Stimulated activated CD8-positive, alpha-beta memory T cell treated with anti-CD3 and anti-CD28 coated beads, Interleukin-15, amount 100 ng/mL, for 1 hour (primary cell): ENCODE data around the gene ST14.
"Not testable (repeated sequence)": the region's sequence is repeated elsewhere in the genome, so short reads cannot be mapped to it uniquely, and the experiment has no call there.

ENCODE experiments used
- DNase-seq: peaks from one replicate; pipeline ENCODE4 v3.0.0-alpha.2; 2020; ENCODE audit warnings: low read depth

The ST14 gene

GRCh38 chr11:130233888-130234287 lies 74.3 kb downstream of the ST14 start:
- not testable (repeated sequence) for DNase-seq

DNA sequence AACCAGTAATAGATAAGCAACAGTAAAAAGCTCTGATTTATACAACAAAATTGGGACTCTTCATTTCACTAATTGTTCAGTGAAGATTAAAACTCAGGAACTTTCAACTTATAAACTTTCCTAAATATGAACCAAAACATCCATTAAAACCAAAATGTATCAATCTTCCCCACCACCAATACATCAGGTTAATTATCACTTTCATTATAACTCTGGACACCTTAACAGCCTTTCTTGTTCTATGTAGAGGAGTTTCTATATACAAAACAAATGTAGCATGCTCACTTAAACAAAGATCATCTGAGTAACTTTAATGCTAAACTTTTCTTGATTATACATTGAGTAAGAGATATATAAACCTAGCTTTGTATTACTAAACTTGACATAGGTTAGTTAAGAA lies 74.7 kb downstream of the ST14 start:
- DNase-seq: no peak

GRCh38 chr11:130237282-130238006 lies 77.9 kb downstream of the ST14 start:
- DNase-seq: no peak

DNA sequence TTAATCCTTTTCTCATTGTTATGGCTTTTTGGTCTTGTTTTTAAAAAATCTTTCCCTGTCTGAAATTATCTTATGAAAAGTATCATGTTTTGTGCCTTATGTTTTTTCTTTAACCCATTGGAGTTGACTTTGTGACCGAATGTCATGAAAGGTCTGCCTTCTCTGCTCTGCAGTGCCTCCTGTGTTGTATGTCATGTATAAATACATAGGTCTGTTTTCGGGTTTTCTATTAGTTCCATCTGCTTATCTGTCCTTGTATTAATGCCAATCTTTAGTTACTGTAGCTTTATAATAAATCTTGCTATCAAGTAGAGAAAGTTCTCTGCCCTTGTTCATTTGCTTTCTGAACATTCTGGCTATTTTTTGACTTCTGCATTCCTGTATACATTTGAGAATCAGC lies 82.1 kb downstream of the ST14 start:
- DNase-seq: no peak

GRCh38 chr11:130243816-130244215 lies 84.2 kb downstream of the ST14 start:
- no peak for DNase-seq

- DNase-seq: no peak
Measured at GRCh38 chr11:130244848-130245247, 85.3 kb downstream of the ST14 start.

- not testable (repeated sequence) for DNase-seq
Measured at GRCh38 chr11:130245375-130245774, 85.8 kb downstream of the ST14 start.

DNA sequence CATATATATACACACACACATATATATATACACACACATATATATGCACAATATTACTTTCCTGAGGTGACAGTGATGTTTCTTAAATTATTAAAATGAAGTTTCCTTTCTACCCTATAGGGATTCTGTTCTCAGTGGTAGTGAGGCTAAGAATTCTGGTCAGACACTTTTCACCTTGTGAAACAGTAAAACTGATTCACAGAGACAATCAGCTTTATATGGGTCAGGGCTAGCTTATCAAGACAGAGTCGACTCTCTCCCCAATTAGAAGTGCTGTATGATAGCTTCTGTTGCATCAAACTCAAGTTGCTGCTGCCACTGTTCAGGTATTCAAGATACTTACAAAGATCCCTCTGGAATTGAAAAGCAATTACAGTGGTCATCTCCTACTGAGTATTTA lies 86.7 kb downstream of the ST14 start:
- no peak for DNase-seq

DNA sequence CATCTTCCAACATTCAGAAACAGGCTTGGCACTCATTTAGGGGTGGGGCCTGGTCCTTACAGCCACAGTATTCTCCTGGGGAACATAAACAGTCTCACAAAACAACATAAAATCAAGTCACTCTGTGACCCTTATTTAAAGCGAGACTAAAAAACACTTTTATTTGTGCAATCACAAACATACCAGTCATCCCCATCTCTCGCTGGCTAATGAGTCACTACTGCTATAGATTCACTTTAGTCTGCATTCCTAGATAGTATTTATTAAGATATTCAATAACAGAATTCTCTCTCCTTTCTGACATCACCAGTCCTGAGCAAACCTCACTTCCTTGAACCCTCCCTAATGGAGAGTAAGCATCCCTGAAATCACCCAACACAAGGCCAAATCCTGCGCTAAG lies 87.2 kb downstream of the ST14 start:
- DNase-seq: no peak

GRCh38 chr11:130247319-130247718 lies 87.7 kb downstream of the ST14 start:
- no peak for DNase-seq

GRCh38 chr11:130249371-130249770 lies 89.8 kb downstream of the ST14 start:
- DNase-seq: no peak

DNA sequence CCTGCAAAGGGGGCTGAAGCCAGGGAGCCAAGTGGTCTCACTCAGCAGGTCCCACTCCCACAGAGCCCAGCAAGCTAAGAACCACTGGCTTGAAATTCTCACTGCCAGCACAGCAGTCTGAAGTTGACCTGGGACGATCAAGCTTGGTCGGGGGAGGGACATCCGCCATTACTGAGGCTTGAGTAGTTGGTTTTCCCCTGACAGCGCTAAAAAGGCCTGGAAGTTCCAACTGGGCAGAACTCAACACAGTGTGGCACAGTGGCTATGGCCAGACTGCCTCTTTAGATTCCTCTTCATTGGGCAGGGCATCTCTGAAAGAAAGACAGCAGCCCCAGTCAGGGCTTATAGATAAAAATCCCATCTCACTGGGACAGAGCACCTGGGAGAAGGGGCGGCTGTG lies 90.3 kb downstream of the ST14 start:
- DNase-seq: not testable (repeated sequence)

- DNase-seq: not testable (repeated sequence)
Measured at GRCh38 chr11:130251763-130252162, 92.2 kb downstream of the ST14 start.
